Calu3 (cell line): ENCODE data around the gene RNF182. TPM values are rescaled to one million over a fixed set of nuclear protein-coding genes. Genes with fewer than 3 reads are reported as not detected.

Experiments
- BruUV-seq: library from RNA; stranded (reverse); fragments of 400-500 nt; replicated peaks from 2 replicates; lab custom pipeline; 2021; lab: Mats Ljungman, UMichigan
- CTCF ChIA-PET: fragments of 300-600 bp; sonication (Branson Sonifier 250); formaldehyde crosslinking; loops from one replicate; lab custom pipeline; 2022; ENCODE audit warnings: antibody characterized with exemption; lab: Charles Lee
- DNase-seq: peaks from one replicate; pipeline ENCODE4 v3.0.0; 2022
- H3K27ac Mint-ChIP-seq: one replicate; pipeline ENCODE4 v1.8.0; 2022; ENCODE audit warnings: mixed read lengths; ENCODE audit not compliant: unreplicated experiment
- H3K27me3 Mint-ChIP-seq: one replicate; pipeline ENCODE4 v1.8.0; 2022; ENCODE audit warnings: mixed read lengths; ENCODE audit not compliant: unreplicated experiment
- H3K36me3 Mint-ChIP-seq: one replicate; pipeline ENCODE4 v1.8.0; 2022; ENCODE audit warnings: mild to moderate bottlenecking, moderate library complexity, mixed read lengths; ENCODE audit not compliant: insufficient read depth, unreplicated experiment
- H3K4me1 Mint-ChIP-seq: one replicate; pipeline ENCODE4 v1.8.0; 2022; ENCODE audit warnings: mild to moderate bottlenecking, low read depth, mixed read lengths; ENCODE audit not compliant: unreplicated experiment
- H3K4me3 Mint-ChIP-seq: one replicate; pipeline ENCODE4 v1.8.0; 2022; ENCODE audit warnings: mild to moderate bottlenecking, low read depth, moderate library complexity, mixed read lengths; ENCODE audit not compliant: unreplicated experiment
- H3K9me3 Mint-ChIP-seq: one replicate; pipeline ENCODE4 v1.8.0; 2022; ENCODE audit warnings: low read depth, mixed read lengths; ENCODE audit not compliant: unreplicated experiment
- CTCF ChIP-seq: fragments of 200-600 bp; IDR thresholded peaks from one replicate; pipeline ENCODE4 v1.8.0; 2022; ENCODE audit warnings: antibody characterized with exemption; ENCODE audit not compliant: unreplicated experiment
- intact Hi-C: fragments of 100-400 bp; cut with micrococcal nuclease; formaldehyde crosslinking; loops from one replicate; pipeline ENCODE4 v1.10.0; 2022; ENCODE audit not compliant: unreplicated experiment
- total RNA-seq: library from RNA; stranded (reverse); gene quantifications from 2 replicates; pipeline ENCODE4 v1.2.3, GENCODE V29; 2022

The RNF182 gene
- total RNA-seq, 1 experiment from 2014 or later, result 1.1 TPM

DNA sequence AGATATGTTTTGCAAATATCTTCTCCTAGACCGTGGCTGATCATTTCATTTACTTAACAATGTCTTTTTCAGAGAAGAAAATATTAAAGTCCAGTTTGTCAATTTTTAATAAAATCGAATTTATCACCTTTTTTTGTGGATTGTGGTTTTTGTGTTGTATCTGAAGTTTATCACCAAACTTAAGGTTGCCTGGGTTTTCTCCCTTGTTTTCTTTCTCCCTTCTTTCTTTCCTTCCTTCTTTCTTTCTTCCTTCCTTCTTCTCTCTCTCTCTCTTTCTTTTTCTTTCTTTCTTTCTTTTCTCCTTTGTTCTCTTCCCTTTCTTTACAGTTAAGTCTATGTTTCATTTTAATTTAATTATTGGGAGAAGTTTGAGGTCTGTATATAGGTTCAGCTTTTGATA lies 68.7 kb downstream of the RNF182 start:
- H3K36me3 Mint-ChIP-seq, result no peaks in the 10 kb centered on the region
- no peak for DNase-seq
- no peak for TF ChIP-seq CTCF
- H3K27me3 Mint-ChIP-seq, result peaks cover 16% of the 10 kb centered on the region
- CTCF ChIA-PET, result no interaction called here
- intact Hi-C loops, result no loop called here
- H3K4me3 Mint-ChIP-seq, result no peak overlapping the region
- H3K4me1 Mint-ChIP-seq, result no peaks in the 10 kb centered on the region
- H3K27ac Mint-ChIP-seq, result no peak overlapping the region
- no TSS peak for BruUV-seq
- peaks cover 5% of the 10 kb centered on the region for H3K9me3 Mint-ChIP-seq

- Mint-ChIP-seq H3K9me3 (peaks cover 5% of the 10 kb centered on the region), H3K4me1 (no peaks in the 10 kb centered on the region), H3K27ac (no peak overlapping the region), H3K4me3 (no peak overlapping the region), H3K27me3 (no peaks in the 10 kb centered on the region), H3K36me3 (peaks cover 8% of the 10 kb centered on the region)
- DNase-seq, result no peak
- no TSS peak for BruUV-seq
- CTCF ChIA-PET, result interaction anchor here (1.5 kb wide), 1 partner anchor 9 kb away, joined by 5 read pairs; no protein-coding TSS in a partner anchor
- intact Hi-C loops, result no loop called here
- TF ChIP-seq CTCF, result no peak
These were observed 73.6 kb downstream of the RNF182 start for GRCh38 chr6:13998356-13998755.

DNA sequence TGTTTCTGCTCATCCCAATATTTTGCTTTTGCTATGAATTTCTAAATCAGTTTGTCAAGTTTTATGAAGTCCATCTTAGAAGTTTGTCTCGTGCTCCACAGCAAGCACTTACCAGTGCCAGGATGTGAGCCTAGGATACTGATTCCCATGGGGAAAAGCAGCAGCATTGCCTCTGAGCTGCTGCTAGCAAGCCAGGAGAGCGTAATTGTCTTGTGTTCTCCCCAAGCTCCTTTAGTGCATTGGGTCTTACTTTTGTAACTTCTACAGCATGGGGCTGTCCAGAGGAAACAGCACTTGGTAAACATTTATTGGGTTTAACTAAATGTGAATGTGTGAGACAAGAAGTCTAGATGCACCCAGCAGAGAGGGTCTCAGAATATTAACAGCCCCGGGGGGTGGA lies 76.1 kb downstream of the RNF182 start:
- Mint-ChIP-seq H3K4me1 (no peaks in the 10 kb centered on the region), H3K4me3 (peak overlapping the region; percentile 46), H3K27me3 (no peaks in the 10 kb centered on the region), H3K36me3 (peaks cover 8% of the 10 kb centered on the region), H3K27ac (peak overlapping the region; percentile 52), H3K9me3 (peaks cover 2% of the 10 kb centered on the region)
- no peak for TF ChIP-seq CTCF
- CTCF ChIA-PET, result interaction anchor here (1.7 kb wide), 1 partner anchor 45 kb away, joined by 3 read pairs; no protein-coding TSS in a partner anchor
- intact Hi-C loops, result no loop called here
- no peak for DNase-seq
- no TSS peak for BruUV-seq

DNA sequence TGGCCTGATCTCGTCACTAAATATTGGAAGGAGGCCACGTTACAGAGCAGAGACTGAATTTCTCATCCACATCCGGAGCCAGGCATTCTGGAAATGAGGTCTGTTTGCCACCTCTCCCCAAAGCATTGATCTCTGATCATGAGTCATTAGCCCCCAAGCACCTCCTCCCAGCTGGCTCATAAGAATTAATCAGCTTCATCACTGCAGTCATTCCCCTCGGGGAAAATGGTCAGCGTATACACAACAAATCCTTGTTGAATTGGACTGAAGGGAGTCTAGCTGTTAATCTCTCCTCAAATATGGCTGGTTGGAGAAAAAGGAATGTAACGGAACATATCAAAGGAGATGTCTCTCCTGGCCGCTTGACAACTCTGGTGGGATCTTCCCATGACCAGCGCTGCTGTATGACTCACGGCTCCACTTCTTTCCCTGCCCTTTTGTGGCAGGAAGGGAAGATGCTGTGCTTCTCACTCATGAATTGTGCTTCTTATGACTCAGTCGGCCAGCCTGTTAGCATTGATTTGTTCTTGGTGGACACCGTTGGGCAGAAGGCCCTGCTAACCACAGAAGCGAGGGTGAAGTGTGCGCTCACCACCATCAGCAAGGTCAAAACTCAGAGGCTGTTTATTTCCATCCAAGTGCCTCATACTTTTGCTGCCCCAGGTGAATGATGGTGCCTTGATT lies 76.7 kb downstream of the RNF182 start:
- intact Hi-C loops, result no loop called here
- Mint-ChIP-seq H3K36me3 (peaks cover 8% of the 10 kb centered on the region), H3K4me3 (peak overlapping the region; percentile 46), H3K27ac (peak overlapping the region; percentile 52), H3K27me3 (no peaks in the 10 kb centered on the region), H3K9me3 (peaks cover 2% of the 10 kb centered on the region), H3K4me1 (no peaks in the 10 kb centered on the region)
- CTCF ChIA-PET, result interaction anchor here (1.7 kb wide), 1 partner anchor 45 kb away, joined by 3 read pairs; no protein-coding TSS in a partner anchor
- no peak for TF ChIP-seq CTCF
- DNase-seq, result peak; percentile 54
- no TSS peak for BruUV-seq
